Mammary epithelial cell (primary cell): ENCODE measurements around the gene AREL1.

ENCODE experiments used
- EZH2 ChIP-seq: IDR thresholded peaks from 2 replicates; pipeline ENCODE4 v1.6.1; 2012; ENCODE audit warnings: low read length, inconsistent platforms, borderline replicate concordance
- TF ChIP-seq, protein P1 (sequence below), 2 donors: IDR thresholded peaks in 1 of 2; conservative IDR thresholded peaks in 1 of 2; 2 replicates each; pipeline ENCODE4 v1.5.1; 2011 to 2012; ENCODE audit warnings: inconsistent platforms in 2 of 2, low read length in 2 of 2, mild to moderate bottlenecking in 2 of 2, control low read depth in 1 of 2, low read depth in 1 of 2; ENCODE audit not compliant: insufficient read depth in 1 of 2; ENCODE audit errors: extremely low read depth in 1 of 2

DNA sequence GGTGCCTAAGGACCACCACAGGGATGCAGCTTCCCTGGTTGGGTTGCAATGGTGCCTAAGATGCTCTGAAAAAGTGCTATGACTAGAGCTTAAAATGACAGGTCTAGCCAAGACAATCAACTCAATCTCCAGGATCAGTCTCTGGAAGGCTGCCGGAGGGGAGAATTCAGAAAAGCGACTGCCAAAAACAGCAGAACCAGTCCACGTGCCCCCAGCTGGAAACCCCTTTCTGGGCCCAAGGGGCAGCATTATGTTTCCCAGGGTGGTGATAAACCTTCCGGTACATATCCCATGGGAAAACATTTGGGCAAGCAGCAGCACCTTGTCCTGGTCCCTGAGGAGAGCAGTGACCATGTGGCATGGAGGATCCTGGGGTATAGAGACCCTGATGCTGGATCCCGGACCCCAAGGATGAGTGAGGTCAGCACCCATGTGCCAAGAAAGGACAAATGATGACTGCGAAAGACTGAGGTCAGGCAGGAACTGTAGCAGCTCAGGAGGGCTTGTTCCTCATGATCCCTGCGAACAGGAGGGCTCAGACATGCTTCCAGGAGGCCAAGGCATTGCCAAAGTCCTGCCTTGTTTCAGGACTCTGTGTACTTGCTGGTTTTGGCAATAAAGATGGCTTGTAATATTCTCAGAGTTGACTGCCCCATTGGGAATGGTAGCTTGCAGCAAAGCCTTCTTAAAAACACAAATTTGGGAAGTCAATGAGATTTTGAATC lies 51.0 kb downstream of the AREL1 start:
- TF ChIP-seq, protein P1, sequence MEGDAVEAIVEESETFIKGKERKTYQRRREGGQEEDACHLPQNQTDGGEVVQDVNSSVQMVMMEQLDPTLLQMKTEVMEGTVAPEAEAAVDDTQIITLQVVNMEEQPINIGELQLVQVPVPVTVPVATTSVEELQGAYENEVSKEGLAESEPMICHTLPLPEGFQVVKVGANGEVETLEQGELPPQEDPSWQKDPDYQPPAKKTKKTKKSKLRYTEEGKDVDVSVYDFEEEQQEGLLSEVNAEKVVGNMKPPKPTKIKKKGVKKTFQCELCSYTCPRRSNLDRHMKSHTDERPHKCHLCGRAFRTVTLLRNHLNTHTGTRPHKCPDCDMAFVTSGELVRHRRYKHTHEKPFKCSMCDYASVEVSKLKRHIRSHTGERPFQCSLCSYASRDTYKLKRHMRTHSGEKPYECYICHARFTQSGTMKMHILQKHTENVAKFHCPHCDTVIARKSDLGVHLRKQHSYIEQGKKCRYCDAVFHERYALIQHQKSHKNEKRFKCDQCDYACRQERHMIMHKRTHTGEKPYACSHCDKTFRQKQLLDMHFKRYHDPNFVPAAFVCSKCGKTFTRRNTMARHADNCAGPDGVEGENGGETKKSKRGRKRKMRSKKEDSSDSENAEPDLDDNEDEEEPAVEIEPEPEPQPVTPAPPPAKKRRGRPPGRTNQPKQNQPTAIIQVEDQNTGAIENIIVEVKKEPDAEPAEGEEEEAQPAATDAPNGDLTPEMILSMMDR (conservative IDR thresholded peaks at IDR 0.05 in 1 of 2, IDR thresholded peaks at IDR 0.05 in 1 of 2; ENCODE audit: extremely low read depth in 1 of 2, insufficient read depth in 1 of 2, low read depth in 1 of 2, low read length in 2 of 2) = no peak
- no peak for TF ChIP-seq EZH2
